Neural progenitor cell (in vitro differentiated cells): Measurements from ENCODE around the gene CCT4.

Experiments
- CTCF ChIP-seq: fragments of 200-600 bp; sonication (generic); IDR thresholded peaks from 2 replicates; pipeline ENCODE4 v1.5.1; 2017; ENCODE audit warnings: antibody characterized with exemption, mild to moderate bottlenecking
- EZH2 ChIP-seq: fragments of 200-600 bp; sonication (generic); IDR thresholded peaks from 2 replicates; pipeline ENCODE4 v1.6.1; 2017; ENCODE audit warnings: antibody characterized with exemption, mild to moderate bottlenecking, moderate library complexity
- EZH2phosphoT487 ChIP-seq: fragments of 200-600 bp; sonication (generic); IDR thresholded peaks from 2 replicates; pipeline ENCODE4 v1.6.1; 2017; ENCODE audit warnings: antibody characterized with exemption

- no peak for TF ChIP-seq CTCF
- no peak for TF ChIP-seq EZH2
- TF ChIP-seq EZH2phosphoT487: no peak
These were observed 34.3 kb upstream of the CCT4 start for GRCh38 chr2:61922714-61923113.
